ENCODE data around the gene CFAP58. TPM values are rescaled to one million over a fixed set of nuclear protein-coding genes. Genes with fewer than 3 reads are reported as not detected.

Gene CFAP58
- total and polyA plus RNA-seq, 2 of the 13 experiments (the other 11 are each of a cell fraction or from before 2014, with no cell fraction given), result 0.03 TPM; not detected in 1

DNA sequence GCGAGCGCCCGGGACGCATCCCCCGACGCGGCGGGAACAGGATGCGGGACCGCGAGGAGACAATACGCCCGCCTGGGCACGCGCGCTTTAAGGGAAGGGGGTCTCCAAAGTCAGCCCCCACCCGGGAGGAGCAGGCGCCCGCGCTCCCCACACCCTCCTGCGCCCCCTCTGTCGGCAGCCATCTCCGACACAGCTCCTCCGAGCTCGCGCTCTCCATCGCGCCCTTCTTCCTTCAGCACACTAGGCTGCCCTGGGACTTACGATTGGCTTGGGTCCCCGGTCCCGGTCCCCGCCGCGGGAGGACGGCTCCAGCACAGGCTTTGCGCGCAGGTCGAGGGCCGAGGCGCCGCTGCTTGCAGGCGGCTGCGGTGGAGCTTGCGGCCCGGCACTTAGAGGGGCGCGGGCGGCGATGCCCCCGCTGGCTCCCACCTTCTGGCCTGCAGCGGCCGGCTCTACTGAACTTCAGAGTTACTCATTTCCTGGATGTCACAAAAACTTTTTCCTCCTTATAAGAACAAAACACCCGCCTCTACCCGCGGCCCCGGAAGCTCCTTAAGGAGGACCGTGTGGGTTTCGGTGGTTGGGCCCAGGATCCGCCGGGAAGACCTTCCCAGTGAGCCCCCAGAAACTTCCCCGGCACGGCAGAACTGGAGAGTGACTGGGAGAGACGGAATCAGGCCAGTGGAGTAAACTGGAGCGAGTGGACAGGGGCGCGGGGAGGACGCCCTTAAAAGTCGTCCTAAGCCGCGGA, 15.5 kb upstream of the CFAP58 start, which contains the start of gene ITPRIP (continued):
- TF ChIP-seq, protein P1, sequence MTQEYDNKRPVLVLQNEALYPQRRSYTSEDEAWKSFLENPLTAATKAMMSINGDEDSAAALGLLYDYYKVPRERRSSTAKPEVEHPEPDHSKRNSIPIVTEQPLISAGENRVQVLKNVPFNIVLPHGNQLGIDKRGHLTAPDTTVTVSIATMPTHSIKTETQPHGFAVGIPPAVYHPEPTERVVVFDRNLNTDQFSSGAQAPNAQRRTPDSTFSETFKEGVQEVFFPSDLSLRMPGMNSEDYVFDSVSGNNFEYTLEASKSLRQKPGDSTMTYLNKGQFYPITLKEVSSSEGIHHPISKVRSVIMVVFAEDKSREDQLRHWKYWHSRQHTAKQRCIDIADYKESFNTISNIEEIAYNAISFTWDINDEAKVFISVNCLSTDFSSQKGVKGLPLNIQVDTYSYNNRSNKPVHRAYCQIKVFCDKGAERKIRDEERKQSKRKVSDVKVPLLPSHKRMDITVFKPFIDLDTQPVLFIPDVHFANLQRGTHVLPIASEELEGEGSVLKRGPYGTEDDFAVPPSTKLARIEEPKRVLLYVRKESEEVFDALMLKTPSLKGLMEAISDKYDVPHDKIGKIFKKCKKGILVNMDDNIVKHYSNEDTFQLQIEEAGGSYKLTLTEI (CRISPR knock-in tag; conservative IDR thresholded peaks at IDR 0.05), result no peak
- TF ChIP-seq CHCHD3 (CRISPR knock-in tag; IDR thresholded peaks at IDR 0.05) (no peak), CTCF (CRISPR knock-in tag; IDR thresholded peaks at IDR 0.05) (peak; percentile 45; the same call in 1 of the 2 replicates), ZNF326 (CRISPR knock-in tag; IDR thresholded peaks at IDR 0.05; ENCODE audit: borderline replicate concordance) (no peak), HMGA1 (CRISPR knock-in tag; conservative IDR thresholded peaks at IDR 0.05) (no peak), IKZF4 (CRISPR knock-in tag; IDR thresholded peaks at IDR 0.05; ENCODE audit: borderline replicate concordance, low read depth, not compliant biosample characterization) (peak; percentile 61), RAD51 (IDR thresholded peaks at IDR 0.05; ENCODE audit: borderline replicate concordance) (no peak), ZNF329 (CRISPR knock-in tag; IDR thresholded peaks at IDR 0.05; ENCODE audit: low read depth) (no peak), NCOA1 (CRISPR knock-in tag; IDR thresholded peaks at IDR 0.05) (no peak), ZBTB3 (CRISPR knock-in tag; IDR thresholded peaks at IDR 0.05; ENCODE audit: borderline replicate concordance, low read depth) (no peak), JUN (CRISPR knock-in tag; IDR thresholded peaks at IDR 0.05) (no peak), BRCA1 (CRISPR knock-in tag; IDR thresholded peaks at IDR 0.05) (no peak), PAWR (CRISPR knock-in tag; IDR thresholded peaks at IDR 0.05; ENCODE audit: borderline replicate concordance) (peak; percentile 65; the same call in 1 of the 2 replicates), RBAK (CRISPR knock-in tag; IDR thresholded peaks at IDR 0.05) (no peak), ZNF589 (CRISPR knock-in tag; conservative IDR thresholded peaks at IDR 0.05) (no peak), MED1 (CRISPR knock-in tag; IDR thresholded peaks at IDR 0.05) (0 out of 2 replicates have a peak, but pooled peaks have one; percentile 1), GZF1 (CRISPR knock-in tag; IDR thresholded peaks at IDR 0.05) (peak; percentile 43; the same call in 1 of the 2 replicates), SATB2 (CRISPR knock-in tag; IDR thresholded peaks at IDR 0.05) (no peak), KAT2B (IDR thresholded peaks at IDR 0.05; ENCODE audit: borderline replicate concordance, low read depth, low read length) (no peak), MAFG (CRISPR knock-in tag; IDR thresholded peaks at IDR 0.05) (no peak), SP4 (CRISPR knock-in tag; IDR thresholded peaks at IDR 0.05) (0 out of 2 replicates have a peak, but pooled peaks have one; percentile 15)
- TF ChIP-seq, protein P2, sequence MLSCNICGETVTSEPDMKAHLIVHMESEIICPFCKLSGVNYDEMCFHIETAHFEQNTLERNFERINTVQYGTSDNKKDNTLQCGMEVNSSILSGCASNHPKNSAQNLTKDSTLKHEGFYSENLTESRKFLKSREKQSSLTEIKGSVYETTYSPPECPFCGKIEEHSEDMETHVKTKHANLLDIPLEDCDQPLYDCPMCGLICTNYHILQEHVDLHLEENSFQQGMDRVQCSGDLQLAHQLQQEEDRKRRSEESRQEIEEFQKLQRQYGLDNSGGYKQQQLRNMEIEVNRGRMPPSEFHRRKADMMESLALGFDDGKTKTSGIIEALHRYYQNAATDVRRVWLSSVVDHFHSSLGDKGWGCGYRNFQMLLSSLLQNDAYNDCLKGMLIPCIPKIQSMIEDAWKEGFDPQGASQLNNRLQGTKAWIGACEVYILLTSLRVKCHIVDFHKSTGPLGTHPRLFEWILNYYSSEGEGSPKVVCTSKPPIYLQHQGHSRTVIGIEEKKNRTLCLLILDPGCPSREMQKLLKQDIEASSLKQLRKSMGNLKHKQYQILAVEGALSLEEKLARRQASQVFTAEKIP (CRISPR knock-in tag; IDR thresholded peaks at IDR 0.05; ENCODE audit: borderline replicate concordance), result no peak
- TF ChIP-seq, protein P3, sequence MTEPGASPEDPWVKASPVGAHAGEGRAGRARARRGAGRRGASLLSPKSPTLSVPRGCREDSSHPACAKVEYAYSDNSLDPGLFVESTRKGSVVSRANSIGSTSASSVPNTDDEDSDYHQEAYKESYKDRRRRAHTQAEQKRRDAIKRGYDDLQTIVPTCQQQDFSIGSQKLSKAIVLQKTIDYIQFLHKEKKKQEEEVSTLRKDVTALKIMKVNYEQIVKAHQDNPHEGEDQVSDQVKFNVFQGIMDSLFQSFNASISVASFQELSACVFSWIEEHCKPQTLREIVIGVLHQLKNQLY (CRISPR knock-in tag; IDR thresholded peaks at IDR 0.05), result no peak
